ENCODE results near the gene SCTR.
A peak's percentile ranks its signal among the peaks of the same experiment; 100 is the strongest.

SCTR gene

GRCh38 chr2:119430023-119430498 is 94.2 kb downstream of the SCTR start:
- H3K27me3 ChIP-seq (replicated peaks; ENCODE audit: insufficient read depth, low read length), result no peaks in the 10 kb centered on the region
- no peaks in the 10 kb centered on the region for H3K9me2 ChIP-seq (replicated peaks; ENCODE audit: insufficient read depth, low read length)
- H3K9me3 ChIP-seq (replicated peaks; ENCODE audit: insufficient read depth, low read length), result no peaks in the 10 kb centered on the region
- H3K4me1 ChIP-seq (ENCODE audit: low read length), result peaks cover 25% of the 10 kb centered on the region
- H3K36me3 ChIP-seq (replicated peaks; ENCODE audit: insufficient read depth, low read length), result no peaks in the 10 kb centered on the region
- H3K9ac ChIP-seq (ENCODE audit: low read length), result no peak overlapping the region
- H3K79me2 ChIP-seq (ENCODE audit: low read length), result no peaks in the 10 kb centered on the region
- peak overlapping the region; percentile 48; the same call in 1 of the 2 replicates for H3K27ac ChIP-seq (ENCODE audit: low read length)
- H3K4me3 ChIP-seq (ENCODE audit: low read length), result no peak overlapping the region
- peak overlapping the region; percentile 41; the same call in 1 of the 2 replicates for H3K4me2 ChIP-seq (ENCODE audit: low read depth, low read length)
- no peak for DNase-seq
- H4K20me1 ChIP-seq (ENCODE audit: insufficient read depth, low read length), result no peaks in the 10 kb centered on the region
- peaks cover 20% of the 10 kb centered on the region for H3F3A ChIP-seq (ENCODE audit: insufficient read depth, low read length)
- H2AFZ ChIP-seq (ENCODE audit: low read length), result no peak overlapping the region
- TF ChIP-seq EZH2phosphoT487 (IDR thresholded peaks at IDR 0.05; ENCODE audit: low read length) (no peak), CTCF (IDR thresholded peaks at IDR 0.05; ENCODE audit: low read length) (no peak), EZH2 (optimal IDR thresholded peaks at IDR 0.05; ENCODE audit: low read depth, low read length) (no peak)

- H3K4me2 ChIP-seq (ENCODE audit: low read depth, low read length), result peak overlapping the region; percentile 41; the same call in 1 of the 2 replicates
These were observed 94.9 kb downstream of the SCTR start for GRCh38 chr2:119429225-119429981.

GRCh38 chr2:119428488-119429224 is 95.6 kb downstream of the SCTR start:
- no peak for DNase-seq
- H3K4me3 ChIP-seq (ENCODE audit: low read length), result no peak overlapping the region
- H3K4me2 ChIP-seq (ENCODE audit: low read depth, low read length), result no peak overlapping the region
- no peak overlapping the region for H3K9ac ChIP-seq (ENCODE audit: low read length)
- H2AFZ ChIP-seq (ENCODE audit: low read length), result no peak overlapping the region
- H3F3A ChIP-seq (ENCODE audit: insufficient read depth, low read length), result peaks cover 20% of the 10 kb centered on the region
- H3K36me3 ChIP-seq (replicated peaks; ENCODE audit: insufficient read depth, low read length), result no peaks in the 10 kb centered on the region
- H3K4me1 ChIP-seq (ENCODE audit: low read length), result peaks cover 25% of the 10 kb centered on the region
- no peaks in the 10 kb centered on the region for H3K9me3 ChIP-seq (replicated peaks; ENCODE audit: insufficient read depth, low read length)
- no peaks in the 10 kb centered on the region for H3K9me2 ChIP-seq (replicated peaks; ENCODE audit: insufficient read depth, low read length)
- no peak overlapping the region for H3K27ac ChIP-seq (ENCODE audit: low read length)
- no peaks in the 10 kb centered on the region for H4K20me1 ChIP-seq (ENCODE audit: insufficient read depth, low read length)
- H3K79me2 ChIP-seq (ENCODE audit: low read length), result no peaks in the 10 kb centered on the region
- H3K27me3 ChIP-seq (replicated peaks; ENCODE audit: insufficient read depth, low read length), result no peaks in the 10 kb centered on the region
- TF ChIP-seq CTCF (IDR thresholded peaks at IDR 0.05; ENCODE audit: low read length), result no peak
- TF ChIP-seq EZH2 (optimal IDR thresholded peaks at IDR 0.05; ENCODE audit: low read depth, low read length), result no peak
- TF ChIP-seq EZH2phosphoT487 (IDR thresholded peaks at IDR 0.05; ENCODE audit: low read length), result no peak

More at GRCh38 chr2:119429225-119429981, 94.9 kb downstream of the SCTR start:
- H3K79me2 ChIP-seq (ENCODE audit: low read length), result no peaks in the 10 kb centered on the region
- peak overlapping the region; percentile 48; the same call in 1 of the 2 replicates for H3K27ac ChIP-seq (ENCODE audit: low read length)
- H4K20me1 ChIP-seq (ENCODE audit: insufficient read depth, low read length), result no peaks in the 10 kb centered on the region
- H3K36me3 ChIP-seq (replicated peaks; ENCODE audit: insufficient read depth, low read length), result no peaks in the 10 kb centered on the region
- H3K9me3 ChIP-seq (replicated peaks; ENCODE audit: insufficient read depth, low read length), result no peaks in the 10 kb centered on the region
- H3K9ac ChIP-seq (ENCODE audit: low read length), result no peak overlapping the region
- no peaks in the 10 kb centered on the region for H3K27me3 ChIP-seq (replicated peaks; ENCODE audit: insufficient read depth, low read length)
- H3K4me1 ChIP-seq (ENCODE audit: low read length), result peaks cover 25% of the 10 kb centered on the region
- H2AFZ ChIP-seq (ENCODE audit: low read length), result no peak overlapping the region
- H3F3A ChIP-seq (ENCODE audit: insufficient read depth, low read length), result peaks cover 20% of the 10 kb centered on the region
- DNase-seq, result peak; percentile 61
- TF ChIP-seq CTCF (IDR thresholded peaks at IDR 0.05; ENCODE audit: low read length) (no peak), EZH2phosphoT487 (IDR thresholded peaks at IDR 0.05; ENCODE audit: low read length) (no peak), EZH2 (optimal IDR thresholded peaks at IDR 0.05; ENCODE audit: low read depth, low read length) (no peak)
- H3K4me3 ChIP-seq (ENCODE audit: low read length), result no peak overlapping the region
- H3K9me2 ChIP-seq (replicated peaks; ENCODE audit: insufficient read depth, low read length), result no peaks in the 10 kb centered on the region
